ENCODE measurements around the gene OTOG.

GRCh38 chr11:17528906-17529843 lies 17.9 kb upstream of the OTOG start:
- TF ChIP-seq POLR2A (IDR thresholded peaks at IDR 0.05; ENCODE audit: extremely low read depth, insufficient read length) (no peak), CTCF (IDR thresholded peaks at IDR 0.05; ENCODE audit: low read depth, low read length) (no peak)

Measured in NB4 (cell line).